Ascending aorta (tissue), 2 donors: ENCODE data around the gene ZC2HC1B. TPM values are rescaled to one million over a fixed set of nuclear protein-coding genes. Genes with fewer than 3 reads are reported as not detected.

Experiments used
- DNase-seq, 2 donors: peaks; one replicate each; pipeline ENCODE4 v3.0.0-alpha.2; 2019; ENCODE audit warnings: low spot score in 2 of 2
- H3K27ac ChIP-seq, 2 donors: fragments of 200-600 bp; sonication (generic); one replicate each; pipeline ENCODE4 v1.5.1; 2016 to 2017; ENCODE audit warnings: mild to moderate bottlenecking in 1 of 2
- H3K27me3 ChIP-seq: fragments of 200-600 bp; sonication (generic); one replicate; pipeline ENCODE4 v1.5.1; 2017
- H3K36me3 ChIP-seq, 2 donors: fragments of 200-600 bp; sonication (generic); one replicate each; pipeline ENCODE4 v1.5.1; 2016
- H3K4me1 ChIP-seq, 2 donors: fragments of 200-600 bp; sonication (generic); one replicate each; pipeline ENCODE4 v1.5.1; 2016 to 2017; ENCODE audit warnings: mild to moderate bottlenecking in 1 of 2
- H3K4me3 ChIP-seq, 2 donors: fragments of 200-600 bp; sonication (generic); one replicate each; pipeline ENCODE4 v1.5.1; 2016 to 2017; ENCODE audit warnings: mild to moderate bottlenecking in 1 of 2
- H3K9me3 ChIP-seq, 2 donors: fragments of 200-600 bp; sonication (generic); one replicate each; pipeline ENCODE4 v1.5.1; 2016
- intact Hi-C: fragments of 100-400 bp; cut with DNase I; formaldehyde crosslinking; loops from one replicate; pipeline ENCODE4 v1.15.1; 2023
- total RNA-seq: library from RNA; depleted of rRNA; stranded (reverse); fragments of >200 nt; gene quantifications from one replicate; pipeline ENCODE4 v1.1.0, GENCODE V29; 2016
- TF ChIP-seq, protein P1 (sequence below), 3 experiments: fragments of 200-600 bp in 2 of 3; fragments of 450-650 bp in 1 of 3; sonication (generic) in 2 of 3; IDR thresholded peaks; one replicate each; pipeline ENCODE4 v1.5.1; 2016 to 2019; ENCODE audit warnings: antibody characterized with exemption in 3 of 3, mild to moderate bottlenecking in 1 of 3, moderate library complexity in 1 of 3

The ZC2HC1B gene
- total RNA-seq, 1 donor from 2014 or later = not detected

DNA sequence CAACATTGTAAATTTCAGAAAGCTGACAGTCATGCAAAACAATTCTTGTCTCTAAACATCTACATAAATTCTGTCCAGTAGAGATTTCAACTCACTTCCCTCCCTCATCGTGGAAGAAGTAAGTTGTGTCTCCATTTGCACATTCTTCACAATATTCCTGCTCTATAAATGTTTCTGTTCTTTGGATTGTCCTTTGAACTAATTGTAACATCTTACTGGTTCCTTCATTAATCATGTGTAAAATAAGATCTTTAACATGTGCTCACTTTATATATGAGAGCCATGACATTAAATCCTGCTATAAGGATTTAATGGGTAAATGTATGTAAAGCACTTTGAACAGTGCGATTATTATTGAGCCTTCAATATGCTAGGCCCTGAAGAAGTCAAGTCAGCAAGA, 28.1 kb upstream of the ZC2HC1B start:
- no peak overlapping the region for H3K27ac ChIP-seq
- DNase-seq = no peak
- H3K4me3 ChIP-seq = no peak overlapping the region
- TF ChIP-seq, protein P1, sequence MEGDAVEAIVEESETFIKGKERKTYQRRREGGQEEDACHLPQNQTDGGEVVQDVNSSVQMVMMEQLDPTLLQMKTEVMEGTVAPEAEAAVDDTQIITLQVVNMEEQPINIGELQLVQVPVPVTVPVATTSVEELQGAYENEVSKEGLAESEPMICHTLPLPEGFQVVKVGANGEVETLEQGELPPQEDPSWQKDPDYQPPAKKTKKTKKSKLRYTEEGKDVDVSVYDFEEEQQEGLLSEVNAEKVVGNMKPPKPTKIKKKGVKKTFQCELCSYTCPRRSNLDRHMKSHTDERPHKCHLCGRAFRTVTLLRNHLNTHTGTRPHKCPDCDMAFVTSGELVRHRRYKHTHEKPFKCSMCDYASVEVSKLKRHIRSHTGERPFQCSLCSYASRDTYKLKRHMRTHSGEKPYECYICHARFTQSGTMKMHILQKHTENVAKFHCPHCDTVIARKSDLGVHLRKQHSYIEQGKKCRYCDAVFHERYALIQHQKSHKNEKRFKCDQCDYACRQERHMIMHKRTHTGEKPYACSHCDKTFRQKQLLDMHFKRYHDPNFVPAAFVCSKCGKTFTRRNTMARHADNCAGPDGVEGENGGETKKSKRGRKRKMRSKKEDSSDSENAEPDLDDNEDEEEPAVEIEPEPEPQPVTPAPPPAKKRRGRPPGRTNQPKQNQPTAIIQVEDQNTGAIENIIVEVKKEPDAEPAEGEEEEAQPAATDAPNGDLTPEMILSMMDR (IDR thresholded peaks at IDR 0.05) = no peak
- H3K27me3 ChIP-seq = no peaks in the 10 kb centered on the region
- no peaks in the 10 kb centered on the region for H3K36me3 ChIP-seq
- intact Hi-C loops = no loop called here
- no peaks in the 10 kb centered on the region for H3K4me1 ChIP-seq
- H3K9me3 ChIP-seq = no peaks in the 10 kb centered on the region

DNA sequence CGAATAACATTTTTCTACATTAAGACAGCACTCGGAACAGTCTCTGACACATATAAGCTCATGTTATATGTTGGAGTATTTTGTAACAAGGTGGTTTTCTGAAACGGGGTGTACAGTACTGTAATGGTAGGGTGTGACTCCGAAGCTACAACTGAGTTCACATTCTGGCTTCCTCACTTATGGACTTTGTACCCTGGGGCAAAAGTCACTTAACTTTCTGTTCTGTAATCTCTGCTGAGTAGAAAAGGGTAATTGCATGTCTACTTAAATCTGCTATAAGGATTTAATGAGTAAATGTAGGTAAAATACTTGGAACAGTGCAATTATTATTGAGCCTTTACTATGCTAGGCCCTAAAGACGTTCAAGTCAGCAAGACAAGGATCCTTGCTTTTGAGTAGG, 25.9 kb upstream of the ZC2HC1B start:
- TF ChIP-seq, protein P1 (IDR thresholded peaks at IDR 0.05) = no peak
- Histone ChIP-seq H3K27me3 (no peaks in the 10 kb centered on the region), H3K9me3 (no peaks in the 10 kb centered on the region), H3K27ac (peak overlapping the region; percentile 17 to 40), H3K36me3 (no peaks in the 10 kb centered on the region), H3K4me3 (no peak overlapping the region), H3K4me1 (peaks cover 0 to 5% of the 10 kb centered on the region in 2 donors)
- no peak for DNase-seq
- intact Hi-C loops = no loop called here

DNA sequence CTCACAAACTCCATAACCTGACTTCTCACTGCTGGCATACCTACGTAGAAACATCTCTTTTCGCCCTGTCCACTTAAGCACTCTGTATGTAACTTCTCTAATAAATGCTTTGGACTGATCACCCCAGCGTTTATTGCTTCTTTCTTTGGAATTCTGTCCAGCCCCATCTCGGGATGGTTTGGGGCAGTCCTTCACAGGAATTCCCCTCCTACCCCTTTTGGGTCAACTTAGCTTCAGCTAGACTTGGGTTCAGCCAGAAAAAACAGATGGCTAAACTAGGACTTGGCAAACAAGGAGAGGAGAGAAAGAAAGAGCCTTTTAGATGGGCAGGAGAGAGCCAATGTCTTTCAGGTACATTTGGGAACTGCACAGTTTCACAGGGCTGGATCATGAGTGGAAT, 25.1 kb upstream of the ZC2HC1B start:
- DNase-seq = no peak
- intact Hi-C loops = no loop called here
- Histone ChIP-seq H3K4me3 (no peak overlapping the region), H3K36me3 (no peaks in the 10 kb centered on the region), H3K27me3 (no peaks in the 10 kb centered on the region), H3K9me3 (no peaks in the 10 kb centered on the region), H3K27ac (peak overlapping the region; percentile 17 to 40), H3K4me1 (peaks cover 4 to 12% of the 10 kb centered on the region in 2 donors)
- TF ChIP-seq, protein P1 (IDR thresholded peaks at IDR 0.05) = no peak

DNA sequence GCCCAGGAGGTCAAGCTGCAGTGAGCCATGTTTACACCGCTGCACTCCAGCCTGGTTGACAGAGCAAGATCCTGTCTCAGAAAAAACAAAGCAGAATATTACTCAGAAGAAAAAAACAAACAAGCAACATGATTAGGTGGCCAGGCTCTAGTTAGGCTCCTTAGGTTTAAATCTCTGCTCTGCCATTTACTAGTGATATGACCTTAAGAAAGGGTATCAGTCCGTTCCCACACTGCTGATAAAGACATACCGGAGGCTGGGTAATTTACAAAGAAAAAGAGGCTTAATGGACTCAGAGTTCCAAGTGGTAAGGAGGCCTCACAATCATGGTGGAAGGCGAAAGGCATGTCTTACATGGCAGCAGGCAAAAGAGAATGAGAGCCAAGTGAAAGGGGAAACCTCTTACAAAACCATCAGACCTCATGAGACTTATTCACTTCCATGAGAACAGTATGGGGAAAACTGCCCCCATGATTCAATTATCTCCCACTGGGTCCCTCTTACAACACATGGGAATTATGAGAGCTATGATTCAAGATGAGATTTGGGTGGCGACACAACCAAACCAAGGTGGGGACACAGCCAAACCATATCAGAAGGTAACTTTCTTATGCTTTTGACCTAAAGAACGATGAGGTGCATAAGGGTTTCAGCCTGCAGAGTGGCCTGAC, 23.5 kb upstream of the ZC2HC1B start:
- no peak overlapping the region for H3K4me3 ChIP-seq
- H3K27me3 ChIP-seq = no peaks in the 10 kb centered on the region
- peaks cover 9 to 10% of the 10 kb centered on the region in 2 donors for H3K36me3 ChIP-seq
- H3K9me3 ChIP-seq = no peaks in the 10 kb centered on the region
- H3K27ac ChIP-seq = no peak overlapping the region
- H3K4me1 ChIP-seq = peaks cover 4 to 17% of the 10 kb centered on the region in 2 donors
- TF ChIP-seq, protein P1 (IDR thresholded peaks at IDR 0.05) = no peak
- intact Hi-C loops = loop anchor here (5.0 kb wide), 1 partner anchor 172 kb away; no protein-coding TSS in a partner anchor
- no peak for DNase-seq

DNA sequence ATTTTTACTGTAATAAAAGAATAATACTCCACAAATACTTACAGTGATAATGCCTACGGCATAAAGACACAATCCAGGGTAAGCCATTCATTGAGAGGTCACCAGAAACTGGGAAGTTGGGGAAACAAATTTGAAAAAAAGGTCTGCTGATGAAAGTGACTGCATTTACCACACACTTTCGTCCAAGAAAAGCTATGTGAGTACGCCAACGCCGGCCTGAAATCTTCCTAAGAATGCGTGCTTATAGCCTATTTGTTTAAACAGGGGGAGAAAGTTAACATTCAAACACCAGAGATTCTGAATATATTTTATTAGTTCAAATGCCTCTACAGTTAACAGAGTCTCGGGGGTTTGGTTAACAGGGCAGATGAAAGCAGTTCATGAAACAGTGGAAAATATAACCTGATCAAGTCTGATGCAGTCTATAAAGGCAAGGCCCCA, 21.8 kb upstream of the ZC2HC1B start:
- Histone ChIP-seq H3K27me3 (no peaks in the 10 kb centered on the region), H3K27ac (peak overlapping the region; percentile 92 to 96), H3K36me3 (peaks cover 26 to 27% of the 10 kb centered on the region in 2 donors), H3K9me3 (no peaks in the 10 kb centered on the region), H3K4me3 (peak overlapping the region; percentile 76 to 79), H3K4me1 (peaks cover 4 to 17% of the 10 kb centered on the region in 2 donors)
- TF ChIP-seq, protein P1 (IDR thresholded peaks at IDR 0.05) = no peak
- DNase-seq = no peak
- intact Hi-C loops = loop anchor here (2.0 to 5.0 kb wide), 2 partner anchors 98 to 170 kb away; no protein-coding TSS in a partner anchor
